ENCODE results near the gene MBD3L3.

DNA sequence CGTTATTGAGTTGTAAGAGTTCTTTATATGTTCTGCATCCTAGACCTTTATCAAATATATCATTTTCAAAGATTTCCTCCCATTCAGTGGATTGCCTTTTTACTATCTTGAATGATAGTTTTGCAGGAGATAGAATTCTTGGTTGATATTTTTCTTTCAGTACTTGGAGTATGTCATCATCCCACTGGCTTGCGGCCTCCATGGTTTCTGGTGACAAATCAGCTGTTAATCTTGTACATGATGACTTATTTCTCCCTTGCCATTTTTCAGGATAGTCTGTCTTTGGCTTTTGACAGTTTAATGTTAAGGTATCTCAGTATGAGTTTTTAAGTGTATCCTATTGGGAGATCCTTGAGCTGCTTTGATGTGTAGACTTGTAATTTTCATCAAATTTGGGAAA, 19.5 kb upstream of the MBD3L3 start:
- TF ChIP-seq EZH2 (IDR thresholded peaks at IDR 0.05; ENCODE audit: low read length, missing control alignments) = no peak
- TF ChIP-seq, protein P1, sequence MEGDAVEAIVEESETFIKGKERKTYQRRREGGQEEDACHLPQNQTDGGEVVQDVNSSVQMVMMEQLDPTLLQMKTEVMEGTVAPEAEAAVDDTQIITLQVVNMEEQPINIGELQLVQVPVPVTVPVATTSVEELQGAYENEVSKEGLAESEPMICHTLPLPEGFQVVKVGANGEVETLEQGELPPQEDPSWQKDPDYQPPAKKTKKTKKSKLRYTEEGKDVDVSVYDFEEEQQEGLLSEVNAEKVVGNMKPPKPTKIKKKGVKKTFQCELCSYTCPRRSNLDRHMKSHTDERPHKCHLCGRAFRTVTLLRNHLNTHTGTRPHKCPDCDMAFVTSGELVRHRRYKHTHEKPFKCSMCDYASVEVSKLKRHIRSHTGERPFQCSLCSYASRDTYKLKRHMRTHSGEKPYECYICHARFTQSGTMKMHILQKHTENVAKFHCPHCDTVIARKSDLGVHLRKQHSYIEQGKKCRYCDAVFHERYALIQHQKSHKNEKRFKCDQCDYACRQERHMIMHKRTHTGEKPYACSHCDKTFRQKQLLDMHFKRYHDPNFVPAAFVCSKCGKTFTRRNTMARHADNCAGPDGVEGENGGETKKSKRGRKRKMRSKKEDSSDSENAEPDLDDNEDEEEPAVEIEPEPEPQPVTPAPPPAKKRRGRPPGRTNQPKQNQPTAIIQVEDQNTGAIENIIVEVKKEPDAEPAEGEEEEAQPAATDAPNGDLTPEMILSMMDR (conservative IDR thresholded peaks at IDR 0.05 in 1 of 2, IDR thresholded peaks at IDR 0.05 in 1 of 2; ENCODE audit: low read depth in 1 of 2, low read length in 2 of 2) = no peak

Data from fibroblast of lung (primary cell).